Upper lobe of left lung (tissue), 4 donors: Measurements from ENCODE around the gene KCNAB1.

ENCODE experiments used
- CTCF ChIP-seq, 6 experiments: fragments of 450-650 bp in 4 of 6; fragments of 200-600 bp in 2 of 6; sonication (generic) in 2 of 6; IDR thresholded peaks; one replicate each; pipeline ENCODE4 v1.5.1; 2016 to 2019; ENCODE audit warnings: antibody characterized with exemption in 6 of 6
- EP300 ChIP-seq, 4 donors: sonication (generic); formaldehyde crosslinking; IDR thresholded peaks; one replicate each; pipeline ENCODE4 v1.5.1; 2017; ENCODE audit warnings: antibody characterized with exemption in 4 of 4, control low read depth in 2 of 4
- POLR2A ChIP-seq, 4 donors: fragments of 450-650 bp; IDR thresholded peaks; one replicate each; pipeline ENCODE4 v1.5.1; 2016 to 2017; ENCODE audit warnings: antibody characterized with exemption in 4 of 4, mild to moderate bottlenecking in 2 of 4

GRCh38 chr3:156209631-156210335, 89.4 kb downstream of the KCNAB1 start:
- TF ChIP-seq EP300 (IDR thresholded peaks at IDR 0.05), result no peak
- no peak for TF ChIP-seq CTCF (IDR thresholded peaks at IDR 0.05)
- TF ChIP-seq POLR2A (IDR thresholded peaks at IDR 0.05), result no peak
